Fibroblast of skin of scalp (primary cell): ENCODE measurements around the gene VWDE.

Experiments used
- DNase-seq: peaks from one replicate; pipeline ENCODE4 v3.0.0-alpha.2; 2013

VWDE gene

DNA sequence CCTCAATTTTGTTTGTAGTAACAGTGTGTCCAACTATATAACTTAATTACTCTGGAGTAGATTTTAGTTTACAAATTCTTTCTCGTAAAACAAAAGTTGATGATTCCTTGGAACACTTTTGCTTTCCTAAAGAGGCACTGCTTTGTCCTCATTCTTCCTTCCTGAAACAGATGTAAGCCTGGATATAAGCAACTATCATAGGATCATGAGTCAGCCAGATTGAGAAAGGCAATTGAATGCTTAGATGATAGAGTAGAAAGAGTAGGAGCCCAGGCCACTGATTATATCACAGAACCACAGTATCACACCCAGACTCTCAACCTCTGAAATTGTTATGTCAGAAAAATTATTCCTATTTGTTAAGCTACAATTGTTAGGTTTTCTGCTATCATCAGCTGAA is 122.6 kb downstream of the VWDE start:
- DNase-seq = no peak
